ENCODE measurements around the gene CALY. TPM values are rescaled to one million over a fixed set of nuclear protein-coding genes. Genes with fewer than 3 reads are reported as not detected.

CALY gene
- total and polyA plus RNA-seq, 11 donors: 1.7 TPM; not detected in 10

GRCh38 chr10:133343558-133343957 is 6.9 kb upstream of the CALY start:
- 54 to 72% (median 63%) methylated on average over 9 of the region's 9 CpGs for WGBS, 4 donors
- DNase-seq (no peak), ATAC-seq (no peak)
- Histone ChIP-seq H3K27ac (no peak overlapping the region), H3K36me3 (no peaks in the 10 kb centered on the region), H3K27me3 (peaks cover 5 to 81% (median 34%) of the 10 kb centered on the region in 9 donors), H3K4me3 (no peak overlapping the region), H3K4me1 (no peaks in the 10 kb centered on the region), H3K9me3 (no peaks in the 10 kb centered on the region)
- intact Hi-C loops (cut with DNase I): no loop called here
- TF ChIP-seq CTCF (IDR thresholded peaks at IDR 0.05) (no peak), POLR2A (IDR thresholded peaks at IDR 0.05) (no peak)

GRCh38 chr10:133342942-133343341 is 6.2 kb upstream of the CALY start:
- Histone ChIP-seq H3K27me3 (peaks cover 6 to 79% (median 30%) of the 10 kb centered on the region in 9 donors), H3K4me1 (no peaks in the 10 kb centered on the region), H3K27ac (no peak overlapping the region), H3K36me3 (no peaks in the 10 kb centered on the region), H3K9me3 (no peaks in the 10 kb centered on the region), H3K4me3 (no peak overlapping the region)
- DNase-seq: no peak
- 76 to 89% (median 78%) methylated on average over 8 of the region's 8 CpGs for WGBS, 4 donors
- intact Hi-C loops (cut with DNase I): no loop called here
- no peak for ATAC-seq
- TF ChIP-seq CTCF (IDR thresholded peaks at IDR 0.05) (no peak), POLR2A (IDR thresholded peaks at IDR 0.05) (no peak)

GRCh38 chr10:133341983-133342382 is 5.3 kb upstream of the CALY start:
- Histone ChIP-seq H3K27ac (no peak overlapping the region), H3K9me3 (no peaks in the 10 kb centered on the region), H3K36me3 (no peaks in the 10 kb centered on the region), H3K27me3 (peaks cover 13 to 76% (median 21%) of the 10 kb centered on the region in 9 donors), H3K4me3 (no peak overlapping the region), H3K4me1 (no peaks in the 10 kb centered on the region)
- ATAC-seq: no peak
- TF ChIP-seq POLR2A (IDR thresholded peaks at IDR 0.05) (no peak), CTCF (IDR thresholded peaks at IDR 0.05) (no peak)
- 74 to 88% (median 87%) methylated on average over 4 of the region's 4 CpGs for WGBS, 4 donors
- DNase-seq: no peak
- intact Hi-C loops (cut with DNase I): no loop called here

GRCh38 chr10:133339708-133340380 is 3.1 kb upstream of the CALY start:
- ATAC-seq (no peak), DNase-seq (no peak)
- WGBS, 4 donors: 90 to 98% (median 92%) methylated on average over 13 of the region's 13 CpGs
- TF ChIP-seq POLR2A (IDR thresholded peaks at IDR 0.05) (no peak), CTCF (IDR thresholded peaks at IDR 0.05) (no peak)
- Histone ChIP-seq H3K36me3 (no peaks in the 10 kb centered on the region), H3K27ac (no peak overlapping the region), H3K4me1 (peaks cover 5 to 21% (median 17%) of the 10 kb centered on the region in 12 donors), H3K4me3 (no peak overlapping the region), H3K27me3 (peaks cover 26 to 78% (median 36%) of the 10 kb centered on the region in 9 donors), H3K9me3 (no peaks in the 10 kb centered on the region)
- intact Hi-C loops (cut with DNase I): loop anchor here in 1 of 10 donors (10.0 kb wide), 1 partner anchor 175 kb away; no protein-coding TSS in a partner anchor

Measured in heart left ventricle (tissue), 16 donors.